HG02678 (cell line): Measurements from ENCODE around the gene WDR20.

Experiments used
- ATAC-seq: cut with Tn5 transposase; IDR thresholded peaks from one replicate; pipeline ENCODE4 v1.9.1; 2021; ENCODE audit warnings: mild to moderate bottlenecking, moderate library complexity; ENCODE audit not compliant: unreplicated experiment

Gene WDR20

DNA sequence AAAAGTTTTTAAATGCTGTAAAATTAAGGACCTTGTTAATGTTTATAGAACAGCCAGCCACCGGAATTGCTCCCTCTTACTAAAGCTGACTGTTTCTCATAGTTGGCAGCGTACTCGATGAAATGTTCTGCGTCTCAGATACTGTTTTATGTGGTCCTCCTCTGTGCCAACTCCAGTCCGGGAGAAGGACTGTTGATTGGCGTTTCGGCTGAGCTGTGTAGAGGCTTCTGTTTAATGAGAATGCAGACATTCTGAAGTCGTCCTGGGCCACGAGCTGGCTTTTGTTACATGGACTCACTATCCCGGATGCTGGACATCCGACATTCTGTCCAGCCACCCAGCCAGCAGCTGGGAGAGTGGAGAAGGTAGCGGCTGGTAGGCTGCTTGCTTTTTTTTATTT lies 75.4 kb downstream of the WDR20 start:
- no peak for ATAC-seq

DNA sequence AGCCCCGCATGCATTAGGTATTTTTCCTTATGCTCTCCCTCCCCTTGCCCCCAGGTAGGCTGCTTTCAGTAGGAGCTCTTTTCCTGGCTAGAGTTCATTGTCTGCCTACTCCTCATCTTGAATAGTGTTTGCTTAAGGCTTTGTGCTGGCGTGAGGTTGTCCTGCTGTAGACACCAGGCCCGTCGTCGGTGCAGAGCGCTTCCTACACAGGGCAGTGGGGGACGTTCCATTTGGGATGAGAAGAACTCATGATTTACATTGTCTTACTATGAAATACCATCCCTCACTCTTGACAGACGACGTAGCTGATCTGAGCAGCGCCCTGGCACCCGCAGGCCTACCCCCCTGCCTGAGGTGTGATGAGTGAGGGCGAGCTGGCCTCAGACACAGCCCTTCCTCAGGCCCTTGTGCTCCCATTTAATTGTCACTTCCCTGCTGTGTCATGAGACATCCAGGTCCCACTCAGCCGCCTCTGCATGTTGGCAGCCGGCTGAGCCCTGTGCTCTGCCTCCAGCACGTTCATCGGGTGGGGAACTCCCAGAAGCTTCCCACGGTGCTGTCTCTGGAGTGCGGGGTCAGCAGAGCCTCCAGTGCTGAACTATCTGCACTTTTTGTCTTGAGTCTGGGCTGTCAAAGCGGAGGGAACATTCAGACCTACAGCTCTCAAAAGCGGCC lies 76.0 kb downstream of the WDR20 start:
- ATAC-seq = no peak

DNA sequence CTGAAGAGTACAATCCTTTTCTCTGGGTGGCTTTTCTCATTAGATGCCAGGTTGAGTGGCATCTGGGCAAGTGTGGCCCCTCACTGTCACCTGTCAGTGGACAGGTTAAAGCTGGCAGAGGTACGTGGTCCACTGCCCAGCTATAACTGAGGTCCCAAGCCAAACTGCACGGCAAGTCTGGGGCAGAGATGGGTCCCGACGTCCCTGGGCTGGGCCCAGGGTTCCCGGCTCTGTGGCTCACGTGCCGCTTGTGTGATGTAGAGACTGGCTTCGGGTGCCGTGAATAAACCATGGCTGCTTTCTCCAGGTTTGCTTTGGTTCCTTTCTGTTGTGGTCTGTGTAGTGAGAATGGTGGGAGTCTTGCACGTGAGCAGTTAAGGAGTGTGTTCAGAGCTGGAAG lies 77.7 kb downstream of the WDR20 start:
- no peak for ATAC-seq

DNA sequence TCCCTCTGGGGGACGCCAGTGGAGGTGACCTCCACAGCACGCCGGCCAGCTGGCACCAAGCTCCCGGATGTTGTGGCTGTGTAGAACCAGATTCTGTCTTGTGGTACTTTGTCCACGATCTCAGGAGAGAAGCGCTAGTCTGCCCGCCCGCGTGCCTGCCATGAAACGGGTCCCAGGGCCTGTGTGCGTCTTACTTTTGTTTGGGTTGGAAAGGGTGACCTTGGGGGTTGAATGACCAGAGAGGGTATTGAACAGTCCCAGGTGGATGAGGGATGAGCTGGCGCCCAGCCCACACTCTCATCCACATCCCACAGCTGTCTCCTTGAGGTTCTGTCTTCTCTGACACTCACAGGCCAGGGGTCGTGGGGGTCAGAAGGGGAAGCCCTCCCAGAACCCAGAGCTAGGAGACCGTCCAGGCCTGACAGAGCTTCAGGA lies 78.3 kb downstream of the WDR20 start:
- no peak for ATAC-seq

DNA sequence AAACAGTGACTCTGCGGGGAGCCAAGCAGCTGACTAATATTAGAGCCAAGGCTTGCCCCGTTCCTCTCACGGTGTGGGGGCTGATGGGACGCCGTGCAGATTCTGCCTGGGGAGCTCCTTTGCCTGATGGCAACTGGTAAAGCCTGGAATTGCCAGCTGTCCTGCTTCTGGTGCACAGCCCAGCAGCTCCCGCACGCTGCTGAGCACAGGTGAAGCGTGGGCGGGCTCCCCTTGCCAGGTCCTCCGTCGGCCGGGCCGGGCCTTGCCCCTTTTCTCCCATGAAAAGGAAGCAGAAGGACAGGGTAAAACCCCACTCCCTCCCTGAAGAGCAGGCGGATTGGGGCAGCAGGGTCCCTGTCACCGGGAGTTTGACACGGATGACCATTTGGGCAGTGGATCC lies 79.0 kb downstream of the WDR20 start:
- no peak for ATAC-seq

DNA sequence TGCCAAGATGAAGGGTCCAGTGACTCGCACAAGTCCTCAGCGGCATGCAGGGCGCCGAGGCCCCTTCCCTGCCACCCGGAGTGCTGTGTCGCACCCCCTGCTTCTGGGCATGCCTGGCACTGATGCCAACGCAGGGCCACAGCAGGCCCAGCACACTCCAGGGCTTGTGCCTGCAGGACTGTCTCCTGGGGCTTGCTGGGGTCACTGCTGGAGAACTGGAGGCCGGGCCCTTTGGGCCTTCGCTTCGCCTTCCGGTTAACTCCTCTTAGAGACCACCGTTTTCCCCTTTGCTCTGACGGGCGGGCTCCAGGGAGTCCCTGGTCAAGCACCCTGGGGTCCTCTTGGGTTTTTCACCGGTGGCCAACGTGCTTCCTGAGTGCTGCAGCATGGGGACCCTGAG lies 79.6 kb downstream of the WDR20 start:
- no peak for ATAC-seq

DNA sequence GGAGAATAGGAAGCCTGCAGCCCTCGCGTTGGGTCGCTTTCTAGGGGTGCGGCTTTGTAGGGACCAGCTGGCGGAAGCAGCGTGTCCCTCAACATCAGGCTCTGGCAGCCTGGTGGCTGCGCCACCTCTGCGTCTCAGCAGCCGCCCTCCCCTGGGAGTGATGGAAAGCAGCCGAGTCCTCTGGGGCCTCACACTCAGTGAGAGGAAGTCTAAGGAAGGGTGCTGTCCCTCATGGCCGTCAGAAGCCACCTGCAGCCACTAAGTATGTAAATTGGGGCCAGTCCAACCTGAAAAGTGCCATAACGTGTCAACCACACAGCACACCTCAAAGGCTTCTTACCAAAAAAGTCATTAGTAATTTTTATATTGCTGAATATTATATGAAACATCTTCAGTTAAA lies 80.3 kb downstream of the WDR20 start:
- peak; percentile 93 for ATAC-seq

DNA sequence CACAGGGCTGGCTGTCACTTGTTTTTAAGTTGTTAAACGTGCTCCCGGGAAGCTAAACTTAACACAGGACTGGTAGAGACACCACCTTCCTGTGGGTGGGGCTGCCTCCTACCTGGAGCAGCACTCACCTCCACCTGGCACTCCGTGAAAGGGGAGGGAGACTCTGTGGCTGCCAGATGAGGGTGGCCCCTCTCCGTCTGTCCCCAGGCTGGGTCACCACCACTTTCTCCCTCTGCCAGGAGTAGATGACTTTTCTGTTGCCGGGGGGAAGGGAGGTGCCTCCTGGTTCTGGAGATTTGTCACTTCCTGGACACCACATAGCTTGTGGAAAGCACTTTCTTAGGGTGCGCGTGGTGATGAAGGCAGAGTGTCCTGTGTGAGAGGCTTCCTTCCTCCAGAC lies 81.3 kb downstream of the WDR20 start:
- ATAC-seq = no peak

DNA sequence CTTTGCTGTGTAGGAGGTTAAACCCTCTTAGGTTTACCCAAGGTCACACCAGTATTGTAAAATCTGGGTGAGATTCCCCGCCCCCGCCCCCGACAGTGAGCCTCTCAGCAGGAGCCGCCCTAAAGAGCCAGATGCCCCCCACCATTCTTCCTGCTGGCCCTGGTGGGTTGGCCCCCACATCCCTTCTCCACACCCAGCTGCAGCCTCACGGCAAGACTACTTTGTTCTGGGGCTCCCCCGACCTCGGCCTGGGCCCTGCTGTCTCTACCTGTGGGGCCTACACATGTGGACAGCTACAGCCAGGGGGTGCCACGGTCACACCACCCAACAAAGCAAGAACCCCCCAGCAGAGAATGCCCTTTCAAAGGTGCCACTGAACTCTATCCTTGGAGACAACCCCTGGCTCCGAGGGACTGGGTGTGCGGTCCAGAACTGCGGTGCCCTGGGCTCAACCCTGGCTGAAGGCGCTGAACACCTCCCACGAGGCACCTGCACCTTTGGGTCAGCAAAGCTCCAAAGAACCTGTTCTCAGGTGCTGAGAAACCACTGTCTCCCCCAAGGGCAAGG lies 82.4 kb downstream of the WDR20 start:
- no peak for ATAC-seq

DNA sequence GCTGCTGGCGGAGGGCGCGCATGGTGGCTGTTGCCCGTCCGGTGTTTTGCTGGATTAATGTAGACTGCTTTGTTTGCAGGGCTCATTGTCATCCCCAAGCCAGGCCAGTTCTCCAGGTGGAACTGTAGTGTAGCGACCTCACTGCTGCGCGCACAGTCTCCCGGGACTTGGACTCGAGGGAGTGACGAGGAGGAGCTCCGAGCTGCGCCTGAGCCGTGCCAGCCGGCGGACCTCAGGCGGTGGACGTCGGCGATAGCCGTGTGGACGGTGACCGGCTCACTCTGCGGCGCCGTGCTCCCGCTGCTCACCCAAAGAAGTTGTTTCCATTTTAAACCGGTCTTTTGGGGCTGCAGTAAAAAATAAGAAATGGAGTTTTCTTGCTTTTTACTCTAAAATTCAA lies 83.1 kb downstream of the WDR20 start:
- ATAC-seq = no peak

DNA sequence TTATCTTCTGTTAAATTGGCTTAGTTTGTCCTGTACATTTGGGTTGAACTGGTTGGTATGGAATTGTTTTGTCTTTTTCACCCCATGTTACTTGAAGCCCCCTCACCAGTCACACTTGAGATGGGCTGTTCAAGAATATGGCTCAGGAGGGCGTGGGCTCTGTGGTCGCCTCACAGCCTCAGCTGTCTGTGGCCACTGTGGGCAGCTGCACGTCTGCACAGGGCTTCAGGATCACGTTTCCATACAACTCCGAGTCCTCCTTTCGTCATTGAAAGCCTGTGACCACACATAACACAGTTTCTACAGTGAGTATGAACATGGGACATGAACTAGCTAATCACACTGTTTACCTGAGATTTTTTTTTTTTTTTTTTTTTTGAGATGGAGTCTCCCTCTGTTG lies 84.0 kb downstream of the WDR20 start:
- no peak for ATAC-seq

DNA sequence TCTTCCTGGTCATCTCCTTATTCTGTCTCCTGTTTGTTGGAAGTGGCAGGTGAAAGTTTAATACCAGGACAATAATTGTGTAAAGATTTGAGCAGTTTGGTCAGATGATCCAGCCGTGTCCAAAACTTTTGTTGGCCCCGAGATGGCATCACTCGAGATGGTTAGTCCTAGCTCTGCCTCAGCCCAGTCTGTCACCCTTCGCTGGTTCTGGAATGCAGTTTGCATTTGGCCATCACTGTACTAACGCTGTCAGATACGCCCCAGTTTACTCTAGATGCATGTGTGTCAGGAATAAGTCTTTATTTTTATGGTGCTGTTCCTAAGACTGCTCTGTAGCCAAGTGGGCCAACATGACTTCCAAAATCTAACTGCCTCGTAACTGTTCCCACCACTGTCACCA lies 85.7 kb downstream of the WDR20 start:
- ATAC-seq = no peak

DNA sequence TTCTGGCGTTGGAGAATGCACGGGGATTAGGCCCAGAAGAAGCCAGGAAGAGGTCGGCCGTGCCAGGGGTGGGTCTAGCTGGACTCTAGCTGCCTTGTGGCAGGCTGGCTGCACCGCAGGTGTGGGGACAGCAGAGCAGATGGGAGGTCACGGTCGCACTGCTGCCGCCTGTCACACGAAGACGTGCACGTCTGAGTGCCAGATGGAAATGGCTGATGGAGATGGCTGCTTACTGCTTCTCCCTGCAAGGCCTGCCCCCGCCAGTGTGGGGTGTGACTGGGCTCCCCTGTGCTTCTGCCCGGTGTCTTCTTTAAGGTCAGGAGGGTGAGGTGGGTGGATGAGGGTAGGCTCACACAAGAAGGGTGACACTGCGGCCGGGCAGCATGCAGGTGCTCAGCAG lies 86.2 kb downstream of the WDR20 start:
- ATAC-seq = no peak

DNA sequence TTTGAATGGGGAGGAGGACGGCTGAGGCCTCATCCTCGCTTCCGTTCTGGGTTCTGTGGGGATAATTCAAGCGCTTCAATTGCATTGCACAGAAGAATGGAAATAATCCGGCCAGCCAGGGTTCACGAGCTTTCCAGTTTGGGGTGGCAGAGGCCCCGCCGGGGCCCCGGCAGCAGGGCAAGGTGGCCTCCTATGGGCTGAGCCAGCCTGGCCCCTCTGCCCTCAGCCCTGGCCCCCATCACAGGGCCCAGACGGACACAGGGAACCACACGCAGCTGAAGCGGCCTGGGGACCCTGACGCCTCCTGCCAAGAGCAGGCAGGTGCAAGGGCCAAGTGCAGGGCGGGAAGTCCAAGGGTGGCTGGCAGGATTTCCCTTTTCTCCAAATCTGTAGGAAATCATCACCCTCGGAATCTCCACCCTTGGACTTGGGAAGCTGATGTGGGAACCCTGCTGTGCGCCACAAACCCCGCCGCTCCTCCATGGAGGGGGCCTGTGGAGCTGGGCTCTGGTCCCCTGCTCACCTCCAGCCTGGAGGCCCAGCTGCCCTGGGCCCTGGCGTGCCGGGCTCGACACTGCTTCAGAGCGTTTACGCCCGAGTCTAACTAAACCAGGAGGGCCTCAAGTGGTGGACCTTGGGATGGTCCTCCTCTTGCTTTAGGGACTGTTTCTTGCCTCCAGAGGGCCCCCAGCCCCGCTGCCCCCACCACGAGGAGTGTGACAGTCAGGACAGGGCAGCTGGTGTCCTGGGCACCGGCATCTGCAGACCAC lies 86.8 kb downstream of the WDR20 start:
- ATAC-seq = no peak

DNA sequence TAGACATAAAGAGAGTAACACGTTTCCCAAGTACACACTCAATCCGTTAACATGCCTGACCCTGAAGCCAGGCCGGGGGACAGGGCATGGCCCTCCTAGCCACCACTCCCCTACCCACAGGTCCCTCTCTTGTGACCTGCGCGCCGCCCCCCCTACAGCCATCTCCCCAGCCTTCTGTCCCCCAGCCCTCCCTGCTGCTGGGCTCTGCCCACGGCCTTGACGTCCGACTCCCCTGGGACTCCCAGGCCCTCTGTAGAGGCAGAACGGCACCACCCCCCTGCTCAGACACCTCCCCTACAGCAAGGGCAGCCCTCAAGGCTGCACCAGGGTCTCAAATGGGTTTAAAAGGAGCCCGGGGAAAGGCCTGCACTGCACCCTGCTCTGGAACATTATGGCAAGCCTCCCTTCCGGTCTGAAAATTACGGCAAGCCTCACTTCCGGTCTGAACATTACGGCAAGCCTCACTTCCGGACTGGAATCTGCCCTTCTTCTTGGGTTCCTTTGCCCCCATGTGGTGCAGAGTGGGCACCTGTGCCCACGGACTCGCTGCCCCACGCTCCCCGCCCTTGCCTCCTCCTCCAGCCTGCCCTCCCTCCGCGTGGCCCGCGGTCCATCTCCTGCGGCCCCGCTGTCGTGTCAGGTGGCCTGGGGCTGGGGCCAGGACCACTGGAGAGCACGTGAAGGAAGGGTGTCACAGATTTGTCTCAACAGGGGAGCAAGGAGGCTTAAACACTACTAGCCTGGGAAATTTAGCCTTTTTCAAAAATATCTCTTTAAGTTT lies 87.7 kb downstream of the WDR20 start:
- ATAC-seq = no peak

DNA sequence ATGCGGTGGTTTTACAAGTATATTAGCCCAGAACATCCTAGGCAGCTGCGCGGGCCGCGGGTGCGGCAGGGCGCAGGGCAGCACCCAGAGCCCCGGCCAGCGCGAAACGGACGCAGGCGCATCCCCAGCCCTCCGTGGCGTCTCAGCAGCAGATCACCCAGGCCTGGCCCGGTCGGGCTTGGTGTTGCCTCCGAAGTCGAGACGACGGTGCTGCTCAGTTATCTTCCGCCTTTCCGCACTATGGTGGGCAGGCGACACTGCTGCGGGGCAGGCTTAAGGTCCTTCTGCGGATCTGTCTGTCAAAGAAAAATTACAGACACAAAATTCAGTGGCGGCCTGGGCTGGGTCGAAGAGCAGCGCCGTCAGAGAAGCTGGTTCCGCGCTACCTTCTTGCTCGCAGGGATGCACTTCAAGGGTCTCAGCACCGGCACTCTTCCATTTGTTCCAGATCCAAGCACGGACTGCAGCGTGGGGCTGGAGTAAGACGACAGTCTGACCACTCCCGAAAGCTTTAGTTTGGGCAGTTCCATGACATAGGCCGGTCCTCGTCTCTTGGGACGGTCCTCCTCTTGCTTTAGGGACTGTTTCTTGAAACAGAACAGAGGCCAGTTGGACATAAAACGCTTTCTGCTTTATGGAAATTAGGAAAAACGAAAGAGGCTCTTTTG lies 89.5 kb downstream of the WDR20 start:
- ATAC-seq = no peak

DNA sequence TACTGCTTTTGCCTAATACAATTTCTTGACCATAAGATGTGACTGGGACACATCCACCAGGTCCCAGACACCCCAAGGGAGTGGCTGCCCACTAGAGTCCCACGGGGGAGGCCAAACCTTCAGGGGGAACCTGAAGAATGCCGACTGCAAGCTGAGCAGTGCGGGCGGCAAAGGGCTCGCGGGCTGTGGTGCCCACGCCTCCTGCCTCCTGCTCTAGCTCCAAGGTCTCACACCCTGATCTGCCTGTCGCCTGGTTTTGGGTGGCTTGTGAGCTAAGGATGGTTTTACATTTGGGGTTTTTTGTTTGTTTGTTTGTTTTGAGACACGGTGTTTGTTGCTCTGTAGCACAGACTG lies 90.0 kb downstream of the WDR20 start:
- ATAC-seq = no peak

DNA sequence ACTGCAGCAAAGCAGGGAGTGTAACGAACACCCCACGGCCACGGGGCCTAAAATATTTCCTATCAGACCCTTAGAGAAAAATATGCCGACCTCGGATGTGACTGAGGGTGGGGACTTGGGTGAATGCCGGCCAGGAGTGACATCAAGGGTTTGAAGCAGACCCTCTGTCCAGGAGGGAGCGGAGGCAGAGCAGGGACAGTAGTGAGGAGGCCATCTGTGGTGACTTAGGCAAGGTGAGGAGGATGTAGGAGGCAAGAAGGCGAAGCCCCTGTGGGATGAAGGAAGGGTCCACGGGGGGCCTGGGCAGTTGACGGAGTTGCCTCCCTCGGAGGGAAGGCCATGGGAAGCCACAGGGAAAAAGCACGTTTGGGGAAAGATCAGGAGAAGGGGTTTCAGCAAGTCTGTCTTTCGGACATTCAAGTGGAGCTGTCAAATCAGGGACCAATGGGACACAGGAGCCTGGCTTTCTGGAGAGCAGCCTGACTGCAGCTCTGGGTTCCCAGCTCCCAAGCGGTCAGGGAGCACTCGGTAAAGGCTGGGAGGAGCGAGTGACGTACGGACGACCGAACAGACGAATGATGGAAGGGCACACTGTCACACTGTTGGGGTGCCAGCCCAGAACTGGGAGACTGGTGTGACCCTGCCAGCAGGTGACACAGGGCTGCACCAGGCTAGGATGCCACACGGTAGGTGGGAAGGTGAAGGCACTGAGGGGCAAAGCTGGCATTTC lies 90.9 kb downstream of the WDR20 start:
- ATAC-seq = no peak

DNA sequence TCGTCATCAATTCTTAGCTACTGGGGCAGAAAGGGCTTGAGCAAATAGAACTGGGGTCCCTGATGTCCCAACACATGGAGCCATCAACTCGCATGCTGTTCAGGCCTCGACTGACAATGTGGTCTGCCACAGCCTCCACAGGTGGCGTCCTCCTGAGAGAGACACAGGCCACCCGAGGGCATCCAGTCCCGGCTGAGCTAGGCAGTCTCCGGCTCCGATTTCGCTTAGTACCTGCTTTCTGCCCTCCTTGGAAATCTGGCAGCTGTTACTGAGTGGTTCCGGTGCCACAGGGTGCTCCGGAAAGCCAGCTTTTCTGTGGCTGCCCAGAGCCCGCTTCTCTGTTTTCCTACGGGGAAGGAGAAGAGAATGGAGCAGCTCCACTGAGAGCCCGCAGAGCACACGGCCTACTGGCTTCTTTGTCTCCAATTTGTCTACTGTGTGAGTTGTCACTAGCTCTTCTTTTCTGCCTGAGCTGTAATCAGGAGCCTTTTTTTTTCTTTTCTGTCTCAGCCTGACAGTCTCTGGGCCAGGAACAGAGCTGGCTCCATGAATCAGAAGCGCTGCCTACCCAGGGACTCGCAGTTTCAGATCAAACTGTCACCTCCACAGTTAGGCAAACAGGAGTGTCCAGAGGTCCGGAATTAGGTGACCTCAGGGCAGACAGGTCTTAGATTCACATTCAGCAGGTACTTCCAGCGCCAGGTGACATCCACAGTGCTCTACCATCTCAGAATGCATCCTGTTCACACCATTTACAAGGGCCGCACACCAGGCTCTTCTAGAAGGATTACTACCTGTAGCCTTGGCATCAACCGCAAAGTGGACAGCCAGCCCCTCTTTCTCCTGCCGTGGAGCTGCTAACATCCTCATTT lies 92.0 kb downstream of the WDR20 start:
- no peak for ATAC-seq

DNA sequence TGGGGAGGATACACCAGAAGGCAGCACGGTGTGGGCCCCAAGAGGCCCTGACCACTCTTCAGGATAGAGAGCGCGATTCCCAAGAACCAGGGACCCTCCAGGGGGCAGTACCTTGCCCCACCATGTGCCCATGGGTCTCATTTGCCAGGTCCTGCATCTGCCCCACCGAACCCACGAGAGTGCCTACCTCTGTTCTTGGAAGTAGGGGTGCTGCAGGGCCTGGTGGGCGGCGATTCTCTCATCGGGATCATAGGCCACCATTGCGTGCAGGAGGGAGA lies 92.6 kb downstream of the WDR20 start:
- no peak for ATAC-seq
